ENCODE results near the gene RGS7. TPM values are rescaled to one million over a fixed set of nuclear protein-coding genes. Genes with fewer than 3 reads are reported as not detected.
"Not testable (repeated sequence)": the region's sequence is repeated elsewhere in the genome, so short reads cannot be mapped to it uniquely, and the experiment has no call there.

RGS7 gene
- total RNA-seq, 4 donors from 2014 or later: not detected

GRCh38 chr1:240792915-240793529 lies 564.0 kb downstream of the RGS7 start:
- in situ Hi-C loops (cut with MboI; ENCODE audit: low sequenced_read_pairs in 4 of 4): no loop called here
- Histone ChIP-seq H3K4me3 (no peak overlapping the region), H3K27ac (no peak overlapping the region), H3K27me3 (no peaks in the 10 kb centered on the region), H3K36me3 (no peaks in the 10 kb centered on the region), H3K4me1 (no peaks in the 10 kb centered on the region), H3K9me3 (no peaks in the 10 kb centered on the region)
- ATAC-seq: no peak
- no peak for TF ChIP-seq POLR2A (IDR thresholded peaks at IDR 0.05)
- no peak for TF ChIP-seq CTCF (IDR thresholded peaks at IDR 0.05 in 4 of 5, conservative IDR thresholded peaks at IDR 0.05 in 1 of 5)
- no peak for DNase-seq
- intact Hi-C loops (cut with DNase I; ENCODE audit: low total_unique reads): no loop called here

GRCh38 chr1:240790856-240791255 lies 566.1 kb downstream of the RGS7 start:
- H3K4me1 ChIP-seq: no peaks in the 10 kb centered on the region
- no peaks in the 10 kb centered on the region for H3K9me3 ChIP-seq
- no peaks in the 10 kb centered on the region for H3K36me3 ChIP-seq
- no peaks in the 10 kb centered on the region for H3K27me3 ChIP-seq
- intact Hi-C loops (cut with DNase I; ENCODE audit: low total_unique reads) (no loop called here), in situ Hi-C loops (cut with MboI; ENCODE audit: low sequenced_read_pairs in 4 of 4) (no loop called here)
- H3K4me3 ChIP-seq: no peak overlapping the region
- no peak for TF ChIP-seq CTCF (IDR thresholded peaks at IDR 0.05 in 4 of 5, conservative IDR thresholded peaks at IDR 0.05 in 1 of 5)
- TF ChIP-seq POLR2A (IDR thresholded peaks at IDR 0.05): no peak
- ATAC-seq: no peak
- no peak overlapping the region for H3K27ac ChIP-seq
- DNase-seq: no peak

GRCh38 chr1:240786880-240787279 lies 570.1 kb downstream of the RGS7 start:
- Histone ChIP-seq H3K4me1 (no peaks in the 10 kb centered on the region), H3K36me3 (no peaks in the 10 kb centered on the region), H3K9me3 (no peaks in the 10 kb centered on the region), H3K27me3 (no peaks in the 10 kb centered on the region), H3K27ac (no peak overlapping the region), H3K4me3 (no peak overlapping the region)
- TF ChIP-seq CTCF (IDR thresholded peaks at IDR 0.05 in 4 of 5, conservative IDR thresholded peaks at IDR 0.05 in 1 of 5): no peak
- no peak for TF ChIP-seq POLR2A (IDR thresholded peaks at IDR 0.05)
- no peak for ATAC-seq
- in situ Hi-C loops (cut with MboI; ENCODE audit: low sequenced_read_pairs in 4 of 4): no loop called here
- no peak for DNase-seq
- intact Hi-C loops (cut with DNase I; ENCODE audit: low total_unique reads): no loop called here

GRCh38 chr1:240784776-240785175 lies 572.2 kb downstream of the RGS7 start:
- TF ChIP-seq POLR2A (IDR thresholded peaks at IDR 0.05) (no peak), CTCF (IDR thresholded peaks at IDR 0.05 in 4 of 5, conservative IDR thresholded peaks at IDR 0.05 in 1 of 5) (no peak)
- H3K27ac ChIP-seq: no peak overlapping the region
- in situ Hi-C loops (cut with MboI; ENCODE audit: low sequenced_read_pairs in 4 of 4) (no loop called here), intact Hi-C loops (cut with DNase I; ENCODE audit: low total_unique reads) (no loop called here)
- H3K9me3 ChIP-seq: no peaks in the 10 kb centered on the region
- H3K36me3 ChIP-seq: no peaks in the 10 kb centered on the region
- no peaks in the 10 kb centered on the region for H3K27me3 ChIP-seq
- no peak overlapping the region for H3K4me3 ChIP-seq
- ATAC-seq: no peak
- H3K4me1 ChIP-seq: no peaks in the 10 kb centered on the region
- DNase-seq: no peak

- H3K4me3 ChIP-seq; H3K4me1 ChIP-seq; ATAC-seq; H3K36me3 ChIP-seq; H3K27ac ChIP-seq; intact Hi-C loops (cut with DNase I; ENCODE audit: low total_unique reads); in situ Hi-C loops (cut with MboI; ENCODE audit: low sequenced_read_pairs in 4 of 4); DNase-seq; H3K9me3 ChIP-seq; H3K27me3 ChIP-seq: not testable (repeated sequence)
These were observed 573.3 kb downstream of the RGS7 start for GRCh38 chr1:240783728-240784137.
